Thyroid gland (tissue), 4 donors: ENCODE results near the gene SLC6A5. TPM values are rescaled to one million over a fixed set of nuclear protein-coding genes. Genes with fewer than 3 reads are reported as not detected.

Experiments
- DNase-seq, 2 donors: peaks; one replicate each; pipeline ENCODE4 v3.0.0-alpha.2; 2019
- H3K27ac ChIP-seq, 3 donors: fragments of 200-600 bp; sonication (generic); 1 replicate in 2 of 3; 2 replicates in 1 of 3; pipeline ENCODE4 v1.5.1; 2016 to 2019; ENCODE audit warnings: mild to moderate bottlenecking in 1 of 3, moderate library complexity in 1 of 3
- H3K27me3 ChIP-seq: fragments of 200-600 bp; sonication (generic); one replicate; pipeline ENCODE4 v1.5.1; 2019
- H3K36me3 ChIP-seq, 2 donors: fragments of 200-600 bp; sonication (generic); one replicate each; pipeline ENCODE4 v1.5.1; 2016 to 2019
- H3K4me1 ChIP-seq, 2 donors: fragments of 200-600 bp; sonication (generic); one replicate each; pipeline ENCODE4 v1.5.1; 2017 to 2019
- H3K4me3 ChIP-seq, 3 donors: fragments of 200-600 bp; sonication (generic); replicated peaks in 1 of 3; 1 replicate in 2 of 3; 2 replicates in 1 of 3; pipeline ENCODE4 v1.5.1; 2016; ENCODE audit warnings: mild to moderate bottlenecking in 1 of 3
- H3K9me3 ChIP-seq: fragments of 200-600 bp; sonication (generic); one replicate; pipeline ENCODE4 v1.5.1; 2017
- POLR2A ChIP-seq, 2 donors: fragments of 450-650 bp; IDR thresholded peaks; one replicate each; pipeline ENCODE4 v1.6.1; 2017; ENCODE audit warnings: antibody characterized with exemption in 2 of 2, mild to moderate bottlenecking in 2 of 2, moderate library complexity in 1 of 2
- whole genome bisulfite sequencing, 2 donors: methylation state at CpG; one replicate each; pipeline ENCODE4 v1.1.5; 2017; 5-methylcytosine and 5-hydroxymethylcytosine counted together
- intact Hi-C: fragments of 100-400 bp; cut with DNase I; formaldehyde crosslinking; loops from one replicate; pipeline ENCODE4 v1.15.1; 2023
- total RNA-seq, 4 donors: library from RNA; depleted of rRNA; stranded (reverse); fragments of >200 nt; gene quantifications; one replicate each; pipeline ENCODE4 v1.2.3, GENCODE V29; 2016
- TF ChIP-seq, protein P1 (sequence below), 6 experiments: fragments of 200-600 bp in 3 of 6; fragments of 450-650 bp in 3 of 6; sonication (generic) in 3 of 6; IDR thresholded peaks; one replicate each; pipeline ENCODE4 v1.5.1; 2016 to 2019; ENCODE audit warnings: antibody characterized with exemption in 6 of 6, mild to moderate bottlenecking in 2 of 6, inconsistent platforms in 1 of 6, moderate library complexity in 1 of 6

The SLC6A5 gene
- total RNA-seq, 4 donors from 2014 or later: not detected

DNA sequence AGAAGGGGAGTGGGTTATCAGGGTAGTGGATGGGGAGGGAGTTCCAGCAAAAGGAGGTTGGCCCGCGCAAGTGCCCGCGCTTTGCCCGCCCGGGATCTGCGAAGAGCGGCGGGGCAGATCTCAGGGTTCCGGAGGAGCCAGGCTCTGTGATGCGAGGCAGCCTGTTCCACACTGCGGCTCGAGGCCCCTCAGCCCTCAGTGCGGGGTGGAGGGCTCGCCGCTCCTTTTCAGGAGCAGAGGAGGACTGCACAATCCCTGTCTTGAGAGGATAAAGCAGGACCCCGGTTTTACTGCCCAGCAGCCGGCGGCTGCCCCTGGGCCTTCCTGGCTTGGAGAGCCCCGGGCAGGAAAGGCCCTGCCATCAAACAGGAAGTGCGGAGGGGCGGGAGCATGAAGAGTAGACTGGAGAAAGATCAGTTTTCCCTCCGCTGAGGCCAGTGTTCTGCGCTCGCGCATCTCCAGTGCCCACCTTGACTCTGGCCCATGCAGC, 6.2 kb downstream of the SLC6A5 start:
- H3K27ac ChIP-seq: no peak overlapping the region
- no peak for DNase-seq
- no peaks in the 10 kb centered on the region for H3K9me3 ChIP-seq
- no peak overlapping the region for H3K4me3 ChIP-seq
- 4 to 13% methylated on average over 25 to 26 of the region's 26 CpGs for WGBS, 2 donors
- peaks cover 4% of the 10 kb centered on the region in 2 donors for H3K4me1 ChIP-seq
- peaks cover 12% of the 10 kb centered on the region for H3K27me3 ChIP-seq
- no peak for TF ChIP-seq POLR2A (IDR thresholded peaks at IDR 0.05)
- TF ChIP-seq, protein P1, sequence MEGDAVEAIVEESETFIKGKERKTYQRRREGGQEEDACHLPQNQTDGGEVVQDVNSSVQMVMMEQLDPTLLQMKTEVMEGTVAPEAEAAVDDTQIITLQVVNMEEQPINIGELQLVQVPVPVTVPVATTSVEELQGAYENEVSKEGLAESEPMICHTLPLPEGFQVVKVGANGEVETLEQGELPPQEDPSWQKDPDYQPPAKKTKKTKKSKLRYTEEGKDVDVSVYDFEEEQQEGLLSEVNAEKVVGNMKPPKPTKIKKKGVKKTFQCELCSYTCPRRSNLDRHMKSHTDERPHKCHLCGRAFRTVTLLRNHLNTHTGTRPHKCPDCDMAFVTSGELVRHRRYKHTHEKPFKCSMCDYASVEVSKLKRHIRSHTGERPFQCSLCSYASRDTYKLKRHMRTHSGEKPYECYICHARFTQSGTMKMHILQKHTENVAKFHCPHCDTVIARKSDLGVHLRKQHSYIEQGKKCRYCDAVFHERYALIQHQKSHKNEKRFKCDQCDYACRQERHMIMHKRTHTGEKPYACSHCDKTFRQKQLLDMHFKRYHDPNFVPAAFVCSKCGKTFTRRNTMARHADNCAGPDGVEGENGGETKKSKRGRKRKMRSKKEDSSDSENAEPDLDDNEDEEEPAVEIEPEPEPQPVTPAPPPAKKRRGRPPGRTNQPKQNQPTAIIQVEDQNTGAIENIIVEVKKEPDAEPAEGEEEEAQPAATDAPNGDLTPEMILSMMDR (IDR thresholded peaks at IDR 0.05): no peak
- intact Hi-C loops: no loop called here
- H3K36me3 ChIP-seq: no peaks in the 10 kb centered on the region

- Histone ChIP-seq H3K9me3 (no peaks in the 10 kb centered on the region), H3K27me3 (peaks cover 6% of the 10 kb centered on the region), H3K36me3 (no peaks in the 10 kb centered on the region), H3K27ac (no peak overlapping the region), H3K4me1 (peaks cover 4% of the 10 kb centered on the region in 2 donors), H3K4me3 (no peak overlapping the region)
- TF ChIP-seq, protein P1 (IDR thresholded peaks at IDR 0.05): no peak
- no peak for TF ChIP-seq POLR2A (IDR thresholded peaks at IDR 0.05)
- 71 to 77% methylated on average over 3 of the region's 3 CpGs for whole genome bisulfite sequencing, 2 donors
- DNase-seq: no peak
- intact Hi-C loops: no loop called here
Measured at GRCh38 chr11:20608934-20609333, 9.5 kb downstream of the SLC6A5 start.

GRCh38 chr11:20609727-20610707, 10.6 kb downstream of the SLC6A5 start:
- 11 to 12% methylated on average over 26 to 30 of the region's 30 CpGs for WGBS, 2 donors
- peaks cover 4% of the 10 kb centered on the region in 2 donors for H3K4me1 ChIP-seq
- peaks cover 3% of the 10 kb centered on the region for H3K27me3 ChIP-seq
- H3K36me3 ChIP-seq: no peaks in the 10 kb centered on the region
- DNase-seq: peak; percentile 62 to 70
- no peak overlapping the region for H3K4me3 ChIP-seq
- no peak for TF ChIP-seq POLR2A (IDR thresholded peaks at IDR 0.05)
- TF ChIP-seq, protein P1 (IDR thresholded peaks at IDR 0.05): peak; percentile 63 to 94 (median 76)
- H3K9me3 ChIP-seq: no peaks in the 10 kb centered on the region
- H3K27ac ChIP-seq: no peak overlapping the region
- intact Hi-C loops: no loop called here

DNA sequence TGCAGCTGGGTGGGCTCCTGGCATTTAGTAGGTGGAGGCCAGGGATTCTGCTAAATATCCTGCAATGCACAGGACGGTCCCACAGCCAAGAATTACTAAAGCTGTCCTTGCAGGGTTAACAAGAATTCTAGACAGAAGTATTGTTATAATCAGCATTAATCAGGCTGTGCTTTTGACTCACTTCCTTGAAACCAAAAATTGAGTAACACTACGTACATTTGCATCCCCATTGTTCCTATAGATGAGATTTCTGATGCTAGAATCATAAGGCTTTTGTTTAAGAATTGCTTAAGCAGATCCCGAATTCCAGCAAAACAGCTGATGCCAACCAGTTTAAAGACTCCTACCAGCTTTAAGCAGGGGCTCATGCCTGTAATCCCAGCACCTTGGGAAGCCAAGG, 11.4 kb downstream of the SLC6A5 start:
- Histone ChIP-seq H3K9me3 (no peaks in the 10 kb centered on the region), H3K4me1 (peaks cover 4% of the 10 kb centered on the region in 2 donors), H3K36me3 (no peaks in the 10 kb centered on the region), H3K27ac (no peak overlapping the region), H3K4me3 (no peak overlapping the region), H3K27me3 (peaks cover under 1% of the 10 kb centered on the region)
- DNase-seq: no peak
- TF ChIP-seq, protein P1 (IDR thresholded peaks at IDR 0.05): no peak
- no peak for TF ChIP-seq POLR2A (IDR thresholded peaks at IDR 0.05)
- 50 to 77% methylated on average over 3 of the region's 3 CpGs for whole genome bisulfite sequencing, 2 donors
- intact Hi-C loops: no loop called here

DNA sequence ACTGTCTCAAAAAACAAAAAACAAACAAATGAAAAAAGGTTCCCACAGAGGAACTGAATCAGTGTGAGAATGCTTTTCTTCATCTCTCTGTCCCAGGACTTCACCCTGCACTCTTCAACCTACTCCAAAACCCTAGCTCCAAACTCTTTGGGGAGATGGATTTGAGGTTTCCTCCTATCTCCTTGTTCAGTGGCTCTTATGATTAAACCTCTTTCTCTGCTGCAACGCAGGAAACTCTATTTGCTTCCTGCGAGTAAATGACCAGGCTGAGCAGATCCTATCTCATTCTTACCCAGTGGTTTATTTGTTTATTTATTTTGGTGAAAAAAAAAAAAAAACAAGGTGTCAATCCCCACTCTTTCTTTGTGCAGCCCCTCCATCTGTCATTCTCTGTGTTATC, 12.0 kb downstream of the SLC6A5 start:
- Histone ChIP-seq H3K27me3 (no peaks in the 10 kb centered on the region), H3K27ac (no peak overlapping the region), H3K4me1 (peaks cover 4% of the 10 kb centered on the region in 2 donors), H3K4me3 (no peak overlapping the region), H3K36me3 (no peaks in the 10 kb centered on the region), H3K9me3 (no peaks in the 10 kb centered on the region)
- WGBS, 2 donors: 29 to 31% methylated on average over 2 of the region's 2 CpGs
- intact Hi-C loops: no loop called here
- no peak for DNase-seq
- TF ChIP-seq POLR2A (IDR thresholded peaks at IDR 0.05): no peak
- TF ChIP-seq, protein P1 (IDR thresholded peaks at IDR 0.05): no peak
